ENCODE data around the gene PPP1R15B. TPM values are rescaled to one million over a fixed set of nuclear protein-coding genes. Genes with fewer than 3 reads are reported as not detected.
A peak's percentile ranks its signal among the peaks of the same experiment; 100 is the strongest.

Gene PPP1R15B
- total and polyA plus RNA-seq, 2 of the 4 experiments (the other 2 are of a cell fraction), result 14.9 to 15.0 TPM

DNA sequence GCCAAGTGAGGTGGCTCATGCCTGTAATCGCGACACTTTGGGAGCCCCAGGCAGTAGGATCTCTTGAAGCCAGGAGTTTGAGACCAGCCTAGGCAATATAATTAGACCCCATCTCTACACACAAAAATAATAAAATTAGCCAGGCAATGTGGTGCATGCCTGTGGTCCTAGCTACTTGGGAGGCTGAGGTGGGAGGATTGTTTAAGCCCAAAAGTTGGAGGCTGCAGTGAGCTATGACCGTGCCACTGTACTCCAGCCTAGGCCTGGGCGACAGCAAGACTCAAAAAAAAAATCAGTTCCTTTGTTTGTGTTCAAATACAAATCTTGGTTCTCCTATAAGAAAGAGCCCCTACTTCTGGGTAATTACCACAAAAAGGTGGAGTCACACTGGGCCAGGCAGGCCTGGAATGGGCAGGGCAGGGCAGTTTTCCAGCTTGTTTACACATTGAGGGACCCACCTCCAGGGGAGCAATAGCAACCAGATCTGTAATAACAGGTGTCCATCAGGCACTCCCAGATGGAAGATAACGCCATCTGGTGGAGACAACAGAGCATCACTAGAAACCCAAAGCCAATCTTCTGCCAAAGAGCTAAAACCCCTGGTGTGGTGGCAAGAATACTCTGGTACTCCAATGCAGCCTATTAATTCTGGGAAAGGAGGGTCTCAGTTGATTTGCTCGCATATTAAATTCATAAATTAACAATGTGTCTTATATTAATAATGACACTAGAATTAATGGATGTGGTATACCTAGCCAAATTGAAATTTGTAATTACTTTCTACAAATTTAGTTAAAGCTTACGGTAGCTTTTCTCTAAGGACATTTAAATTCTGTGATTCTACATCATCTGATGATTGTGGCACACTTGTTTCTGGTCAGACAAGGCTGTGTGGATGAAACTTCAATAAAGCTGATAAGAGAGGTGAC lies 13.2 kb downstream of the PPP1R15B start:
- Histone ChIP-seq H4K8ac (ENCODE audit: low read depth in 2 of 2, low read length in 2 of 2) (no peak overlapping the region), H3K4me1 (ENCODE audit: control insufficient read depth, insufficient read depth, low read length) (no peaks in the 10 kb centered on the region), H4K5ac (ENCODE audit: low read depth, low read length) (no peak overlapping the region), H2BK20ac (ENCODE audit: low read depth, low read length) (no peak overlapping the region), H4K20me1 (ENCODE audit: insufficient read depth, low read length) (peaks cover 6% of the 10 kb centered on the region; the same call in 1 of the 2 replicates), H3K27ac (ENCODE audit: insufficient read depth, low read length) (no peak overlapping the region), H3K9me1 (ENCODE audit: insufficient read depth, low read length) (no peaks in the 10 kb centered on the region), H3K14ac (replicated peaks; ENCODE audit: low read depth, low read length) (no peak overlapping the region), H2BK15ac (ENCODE audit: low read depth, low read length) (no peak overlapping the region), H3K4me2 (ENCODE audit: low read depth, low read length) (no peak overlapping the region), H3K4ac (ENCODE audit: low read depth, low read length) (no peak overlapping the region), H3K79me1 (ENCODE audit: low read depth in 1 of 2, low read length in 2 of 2) (peaks cover 0 to 8% of the 10 kb centered on the region in 2 experiments; a peak in 3 of 4 replicates), H2BK120ac (ENCODE audit: low read depth, low read length) (no peak overlapping the region), H2AFZ (replicated peaks; ENCODE audit: low read length, poor library complexity) (no peak overlapping the region), H2BK5ac (ENCODE audit: low read depth, low read length, poor library complexity, severe bottlenecking) (no peak overlapping the region), H4K91ac (ENCODE audit: insufficient read depth, low read depth, low read length) (no peak overlapping the region), H3K18ac (ENCODE audit: low read depth, low read length) (no peak overlapping the region), H3K9ac (ENCODE audit: low read depth, low read length) (no peak overlapping the region), H3K23ac (ENCODE audit: low read depth, low read length) (no peak overlapping the region), H3K36me3 (ENCODE audit: control insufficient read depth, insufficient read depth, low read length) (peaks cover 14% of the 10 kb centered on the region), H3K4me3 (ENCODE audit: insufficient read depth, low read depth, low read length) (no peak overlapping the region), H3K9me3 (ENCODE audit: control insufficient read depth, insufficient read depth, low read length) (no peaks in the 10 kb centered on the region), H2AK9ac (replicated peaks; ENCODE audit: low read depth, low read length, poor library complexity) (peak overlapping the region; percentile 1), H3K27me3 (ENCODE audit: control insufficient read depth, insufficient read depth, low read length) (no peaks in the 10 kb centered on the region), H2AK5ac (ENCODE audit: low read depth, low read length) (no peak overlapping the region), H3K56ac (ENCODE audit: extremely low read depth, insufficient read depth, low read length) (no peak overlapping the region)
- intact Hi-C loops (cut with micrococcal nuclease), result loop anchor here (1.0 kb wide), 2 partner anchors 184 to 236 kb away; no protein-coding TSS in a partner anchor
- peak; percentile 69 for DNase-seq
- 100% methylated on average over 1 of the region's 7 CpGs; no CpG with 5 or more reads in 1 of the 2 experiments for WGBS, 2 experiments (ENCODE audit: extremely low coverage in 2 of 2, insufficient read length in 1 of 2)
- dilution Hi-C loops (cut with HindIII; ENCODE audit: low sequenced_read_pairs, unreplicated experiment), result loop anchor here (25.0 kb wide), 2 partner anchors 236 to 536 kb away; partner anchors contain the start of genes ETNK2, REN and SNRPE
- ChIA-PET CTCF (interaction anchor here (0.5 to 1.5 kb wide), 23 partner anchors 8 to 1225 kb away, joined by 3 to 16 read pairs (median 4); partner anchors contain the start of gene GOLT1A), POLR2A (ENCODE audit: unreplicated experiment) (interaction anchor here (0.6 kb wide), 1 partner anchor 896 kb away, joined by 3 read pairs; no protein-coding TSS in a partner anchor)
- BruUV-seq (replicated peaks), result no TSS peak
- ATAC-seq (ENCODE audit: low read depth), result peak; percentile 83
- in situ Hi-C loops (cut with MboI; ENCODE audit: low sequenced_read_pairs), result no loop called here
- TF ChIP-seq RCOR1 (IDR thresholded peaks at IDR 0.05; ENCODE audit: insufficient replicate concordance, low read length) (no peak), MAZ (IDR thresholded peaks at IDR 0.05; ENCODE audit: borderline replicate concordance, low read depth, low read length) (no peak), SMC3 (IDR thresholded peaks at IDR 0.05; ENCODE audit: low read depth, low read length) (peak; percentile 73), CHD1 (IDR thresholded peaks at IDR 0.05; ENCODE audit: low read depth, low read length) (no peak), MAFK (IDR thresholded peaks at IDR 0.05; ENCODE audit: low read depth, low read length) (no peak), POLR2A (IDR thresholded peaks at IDR 0.05; ENCODE audit: low read depth, low read length) (no peak), FOS (IDR thresholded peaks at IDR 0.05; ENCODE audit: low read depth, low read length) (no peak), RAD21 (IDR thresholded peaks at IDR 0.05; ENCODE audit: low read length) (peak; percentile 51), CEBPB (IDR thresholded peaks at IDR 0.05; ENCODE audit: low read depth, low read length) (no peak), MXI1 (IDR thresholded peaks at IDR 0.05; ENCODE audit: borderline replicate concordance, low read depth, low read length) (no peak)
- TF ChIP-seq, protein P1, sequence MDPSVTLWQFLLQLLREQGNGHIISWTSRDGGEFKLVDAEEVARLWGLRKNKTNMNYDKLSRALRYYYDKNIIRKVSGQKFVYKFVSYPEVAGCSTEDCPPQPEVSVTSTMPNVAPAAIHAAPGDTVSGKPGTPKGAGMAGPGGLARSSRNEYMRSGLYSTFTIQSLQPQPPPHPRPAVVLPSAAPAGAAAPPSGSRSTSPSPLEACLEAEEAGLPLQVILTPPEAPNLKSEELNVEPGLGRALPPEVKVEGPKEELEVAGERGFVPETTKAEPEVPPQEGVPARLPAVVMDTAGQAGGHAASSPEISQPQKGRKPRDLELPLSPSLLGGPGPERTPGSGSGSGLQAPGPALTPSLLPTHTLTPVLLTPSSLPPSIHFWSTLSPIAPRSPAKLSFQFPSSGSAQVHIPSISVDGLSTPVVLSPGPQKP (IDR thresholded peaks at IDR 0.05; ENCODE audit: borderline replicate concordance, low read depth, low read length), result no peak
- TF ChIP-seq, protein P2, sequence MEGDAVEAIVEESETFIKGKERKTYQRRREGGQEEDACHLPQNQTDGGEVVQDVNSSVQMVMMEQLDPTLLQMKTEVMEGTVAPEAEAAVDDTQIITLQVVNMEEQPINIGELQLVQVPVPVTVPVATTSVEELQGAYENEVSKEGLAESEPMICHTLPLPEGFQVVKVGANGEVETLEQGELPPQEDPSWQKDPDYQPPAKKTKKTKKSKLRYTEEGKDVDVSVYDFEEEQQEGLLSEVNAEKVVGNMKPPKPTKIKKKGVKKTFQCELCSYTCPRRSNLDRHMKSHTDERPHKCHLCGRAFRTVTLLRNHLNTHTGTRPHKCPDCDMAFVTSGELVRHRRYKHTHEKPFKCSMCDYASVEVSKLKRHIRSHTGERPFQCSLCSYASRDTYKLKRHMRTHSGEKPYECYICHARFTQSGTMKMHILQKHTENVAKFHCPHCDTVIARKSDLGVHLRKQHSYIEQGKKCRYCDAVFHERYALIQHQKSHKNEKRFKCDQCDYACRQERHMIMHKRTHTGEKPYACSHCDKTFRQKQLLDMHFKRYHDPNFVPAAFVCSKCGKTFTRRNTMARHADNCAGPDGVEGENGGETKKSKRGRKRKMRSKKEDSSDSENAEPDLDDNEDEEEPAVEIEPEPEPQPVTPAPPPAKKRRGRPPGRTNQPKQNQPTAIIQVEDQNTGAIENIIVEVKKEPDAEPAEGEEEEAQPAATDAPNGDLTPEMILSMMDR (conservative IDR thresholded peaks at IDR 0.05; ENCODE audit: low read depth, low read length), result peak; percentile 71
- TF ChIP-seq, protein P3, sequence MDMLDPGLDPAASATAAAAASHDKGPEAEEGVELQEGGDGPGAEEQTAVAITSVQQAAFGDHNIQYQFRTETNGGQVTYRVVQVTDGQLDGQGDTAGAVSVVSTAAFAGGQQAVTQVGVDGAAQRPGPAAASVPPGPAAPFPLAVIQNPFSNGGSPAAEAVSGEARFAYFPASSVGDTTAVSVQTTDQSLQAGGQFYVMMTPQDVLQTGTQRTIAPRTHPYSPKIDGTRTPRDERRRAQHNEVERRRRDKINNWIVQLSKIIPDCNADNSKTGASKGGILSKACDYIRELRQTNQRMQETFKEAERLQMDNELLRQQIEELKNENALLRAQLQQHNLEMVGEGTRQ (IDR thresholded peaks at IDR 0.05; ENCODE audit: low read depth, low read length), result no peak
